Measurements from ENCODE around the gene TRIM27.

Gene TRIM27

DNA sequence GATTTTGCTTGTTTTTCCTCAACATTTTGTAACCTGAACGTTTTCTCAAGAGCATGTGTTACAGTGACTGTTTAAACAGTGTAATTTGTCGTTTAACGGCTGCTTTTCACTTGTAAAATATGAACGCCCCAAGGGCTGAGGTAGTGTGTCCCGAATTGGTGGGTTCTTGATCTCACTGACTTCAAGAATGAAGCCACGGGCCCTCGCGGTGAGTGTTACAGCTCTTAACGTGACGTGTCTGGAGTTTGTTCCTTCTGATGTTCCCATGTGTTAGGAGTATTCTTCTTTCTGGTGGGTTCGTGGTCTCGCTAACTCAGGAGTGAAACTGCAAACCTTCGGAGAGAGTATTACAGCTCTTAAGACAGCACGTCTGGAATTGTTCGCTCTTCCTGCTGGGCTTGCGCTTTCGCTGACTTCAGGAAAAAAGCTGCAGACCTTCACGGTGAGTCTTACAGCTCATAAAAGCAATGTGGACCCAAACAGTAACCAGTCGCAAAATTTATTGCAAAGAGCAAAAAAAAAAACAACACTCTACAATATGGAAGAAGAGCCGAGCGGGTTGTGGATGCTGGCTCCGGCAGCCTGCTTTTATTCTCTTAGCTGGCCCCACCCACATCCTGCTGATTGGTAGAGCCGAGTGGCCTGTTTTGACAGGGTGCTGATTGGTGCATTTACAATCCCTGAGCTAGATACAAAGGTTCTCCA lies 25.1 kb upstream of the TRIM27 start:
- H3K9me3 ChIP-seq (ENCODE audit: insufficient read depth, low read depth, low read length) = no peaks in the 10 kb centered on the region
- no peak overlapping the region for H3K4me3 ChIP-seq (ENCODE audit: low read length, poor library complexity, severe bottlenecking)
- H3F3A ChIP-seq (ENCODE audit: low read depth) = no peaks in the 10 kb centered on the region
- no peak overlapping the region for H3K4me2 ChIP-seq (ENCODE audit: low read depth, low read length, poor library complexity, severe bottlenecking)
- no peaks in the 10 kb centered on the region for H4K20me1 ChIP-seq (ENCODE audit: insufficient read depth, low read length, poor library complexity, severe bottlenecking)
- H3K9ac ChIP-seq (ENCODE audit: low read depth, low read length, poor library complexity, severe bottlenecking) = no peak overlapping the region
- H3K4me1 ChIP-seq (ENCODE audit: insufficient read depth, low read length, poor library complexity, severe bottlenecking) = no peaks in the 10 kb centered on the region
- no peaks in the 10 kb centered on the region for H3K79me2 ChIP-seq (ENCODE audit: insufficient read depth, low read length)
- no peak overlapping the region for H2AFZ ChIP-seq (ENCODE audit: low read length)
- H3K9me2 ChIP-seq (replicated peaks; ENCODE audit: low read depth, low read length) = no peaks in the 10 kb centered on the region
- H3K36me3 ChIP-seq (ENCODE audit: insufficient read depth, low read length) = no peaks in the 10 kb centered on the region
- TF ChIP-seq, protein P1, sequence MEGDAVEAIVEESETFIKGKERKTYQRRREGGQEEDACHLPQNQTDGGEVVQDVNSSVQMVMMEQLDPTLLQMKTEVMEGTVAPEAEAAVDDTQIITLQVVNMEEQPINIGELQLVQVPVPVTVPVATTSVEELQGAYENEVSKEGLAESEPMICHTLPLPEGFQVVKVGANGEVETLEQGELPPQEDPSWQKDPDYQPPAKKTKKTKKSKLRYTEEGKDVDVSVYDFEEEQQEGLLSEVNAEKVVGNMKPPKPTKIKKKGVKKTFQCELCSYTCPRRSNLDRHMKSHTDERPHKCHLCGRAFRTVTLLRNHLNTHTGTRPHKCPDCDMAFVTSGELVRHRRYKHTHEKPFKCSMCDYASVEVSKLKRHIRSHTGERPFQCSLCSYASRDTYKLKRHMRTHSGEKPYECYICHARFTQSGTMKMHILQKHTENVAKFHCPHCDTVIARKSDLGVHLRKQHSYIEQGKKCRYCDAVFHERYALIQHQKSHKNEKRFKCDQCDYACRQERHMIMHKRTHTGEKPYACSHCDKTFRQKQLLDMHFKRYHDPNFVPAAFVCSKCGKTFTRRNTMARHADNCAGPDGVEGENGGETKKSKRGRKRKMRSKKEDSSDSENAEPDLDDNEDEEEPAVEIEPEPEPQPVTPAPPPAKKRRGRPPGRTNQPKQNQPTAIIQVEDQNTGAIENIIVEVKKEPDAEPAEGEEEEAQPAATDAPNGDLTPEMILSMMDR (conservative IDR thresholded peaks at IDR 0.05; ENCODE audit: low read length) = no peak
- TF ChIP-seq EZH2phosphoT487 (IDR thresholded peaks at IDR 0.05; ENCODE audit: borderline replicate concordance) = no peak
- H3K27me3 ChIP-seq (ENCODE audit: insufficient read depth, low read length, poor library complexity, severe bottlenecking) = no peaks in the 10 kb centered on the region

DNA sequence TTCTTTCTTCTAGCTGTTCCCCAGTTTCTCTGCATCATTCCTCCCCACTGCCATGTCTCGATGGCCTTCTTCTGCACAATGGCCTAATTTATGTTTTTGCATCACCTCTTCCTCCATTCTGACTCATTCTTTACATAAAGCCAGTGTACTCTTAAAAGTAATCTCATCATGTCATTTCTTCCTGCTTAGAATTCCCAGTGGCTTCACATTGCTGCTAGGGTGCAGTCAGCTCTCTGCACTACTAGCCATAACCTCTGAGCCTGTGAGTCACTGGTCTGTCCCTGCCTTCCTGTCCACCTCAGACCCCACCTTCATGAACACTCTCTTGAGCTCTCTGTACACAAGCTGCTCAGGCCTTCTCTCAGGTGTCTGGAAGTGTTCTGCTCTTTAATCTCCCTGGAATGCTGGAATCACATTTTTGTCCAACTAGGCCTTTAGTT lies 24.1 kb upstream of the TRIM27 start:
- no peak overlapping the region for H3K4me2 ChIP-seq (ENCODE audit: low read depth, low read length, poor library complexity, severe bottlenecking)
- H3K4me3 ChIP-seq (ENCODE audit: low read length, poor library complexity, severe bottlenecking) = no peak overlapping the region
- no peaks in the 10 kb centered on the region for H3F3A ChIP-seq (ENCODE audit: low read depth)
- H3K4me1 ChIP-seq (ENCODE audit: insufficient read depth, low read length, poor library complexity, severe bottlenecking) = peaks cover 5% of the 10 kb centered on the region
- H3K36me3 ChIP-seq (ENCODE audit: insufficient read depth, low read length) = no peaks in the 10 kb centered on the region
- no peaks in the 10 kb centered on the region for H3K79me2 ChIP-seq (ENCODE audit: insufficient read depth, low read length)
- no peak overlapping the region for H2AFZ ChIP-seq (ENCODE audit: low read length)
- no peaks in the 10 kb centered on the region for H4K20me1 ChIP-seq (ENCODE audit: insufficient read depth, low read length, poor library complexity, severe bottlenecking)
- H3K9me2 ChIP-seq (replicated peaks; ENCODE audit: low read depth, low read length) = no peaks in the 10 kb centered on the region
- TF ChIP-seq EZH2phosphoT487 (IDR thresholded peaks at IDR 0.05; ENCODE audit: borderline replicate concordance) = no peak
- TF ChIP-seq, protein P1 (conservative IDR thresholded peaks at IDR 0.05; ENCODE audit: low read length) = no peak
- H3K9me3 ChIP-seq (ENCODE audit: insufficient read depth, low read depth, low read length) = no peaks in the 10 kb centered on the region
- no peaks in the 10 kb centered on the region for H3K27me3 ChIP-seq (ENCODE audit: insufficient read depth, low read length, poor library complexity, severe bottlenecking)
- H3K9ac ChIP-seq (ENCODE audit: low read depth, low read length, poor library complexity, severe bottlenecking) = no peak overlapping the region

DNA sequence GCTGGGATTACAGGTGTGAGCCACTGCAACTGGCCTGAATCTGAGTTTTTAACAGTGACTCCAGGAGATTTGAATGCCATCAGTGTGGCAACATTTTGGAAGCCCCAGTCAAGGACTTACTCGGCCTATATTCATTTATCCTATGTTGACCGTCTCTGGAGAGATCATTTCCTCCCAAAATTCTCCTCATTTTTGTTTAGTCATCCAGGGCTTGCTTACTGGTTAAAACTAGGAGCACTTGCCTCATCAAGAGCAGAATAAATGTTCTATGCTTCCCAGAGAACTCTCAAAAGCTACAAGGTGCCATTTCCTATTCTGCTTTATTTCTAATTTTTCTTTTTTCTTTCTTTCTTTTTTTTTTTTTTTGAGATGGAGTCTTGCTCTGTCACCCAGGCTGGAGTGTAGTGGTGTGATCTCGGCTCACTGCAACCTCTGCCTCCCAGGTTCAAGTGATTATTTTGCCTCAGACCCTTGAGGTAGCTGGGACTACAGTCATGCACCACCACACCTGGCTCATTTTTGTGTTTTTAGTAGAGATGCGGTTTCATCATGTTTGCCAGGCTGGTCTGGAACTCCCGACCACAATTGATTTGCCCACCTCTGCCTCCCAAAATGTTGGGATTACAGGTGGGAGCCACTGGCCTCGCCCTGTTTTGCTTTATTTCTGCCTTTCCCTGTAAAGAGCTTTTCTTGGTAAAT lies 23.4 kb upstream of the TRIM27 start:
- no peaks in the 10 kb centered on the region for H3K36me3 ChIP-seq (ENCODE audit: insufficient read depth, low read length)
- H3K79me2 ChIP-seq (ENCODE audit: insufficient read depth, low read length) = no peaks in the 10 kb centered on the region
- H3K27me3 ChIP-seq (ENCODE audit: insufficient read depth, low read length, poor library complexity, severe bottlenecking) = no peaks in the 10 kb centered on the region
- no peaks in the 10 kb centered on the region for H4K20me1 ChIP-seq (ENCODE audit: insufficient read depth, low read length, poor library complexity, severe bottlenecking)
- TF ChIP-seq, protein P1 (conservative IDR thresholded peaks at IDR 0.05; ENCODE audit: low read length) = no peak
- TF ChIP-seq EZH2phosphoT487 (IDR thresholded peaks at IDR 0.05; ENCODE audit: borderline replicate concordance) = no peak
- no peak overlapping the region for H2AFZ ChIP-seq (ENCODE audit: low read length)
- H3K4me2 ChIP-seq (ENCODE audit: low read depth, low read length, poor library complexity, severe bottlenecking) = no peak overlapping the region
- H3K9me2 ChIP-seq (replicated peaks; ENCODE audit: low read depth, low read length) = no peaks in the 10 kb centered on the region
- H3K9me3 ChIP-seq (ENCODE audit: insufficient read depth, low read depth, low read length) = no peaks in the 10 kb centered on the region
- no peaks in the 10 kb centered on the region for H3F3A ChIP-seq (ENCODE audit: low read depth)
- H3K4me1 ChIP-seq (ENCODE audit: insufficient read depth, low read length, poor library complexity, severe bottlenecking) = peaks cover 5% of the 10 kb centered on the region
- H3K9ac ChIP-seq (ENCODE audit: low read depth, low read length, poor library complexity, severe bottlenecking) = no peak overlapping the region
- no peak overlapping the region for H3K4me3 ChIP-seq (ENCODE audit: low read length, poor library complexity, severe bottlenecking)
